Endometrium (tissue), 2 donors: Measurements from ENCODE around the gene GYPC.

Experiments
- FAIRE-seq: peaks from 2 replicates; lab custom pipeline; 2012; peaks lifted over from hg19 to GRCh38; lab: Jason Lieb, UNC
- donor health status: control.
- donor health status: control.

Gene GYPC

GRCh38 chr2:126732682-126733245, 76.8 kb downstream of the GYPC start:
- FAIRE-seq: no peak

- no peak for FAIRE-seq
Observed at GRCh38 chr2:126733795-126734194, 77.8 kb downstream of the GYPC start.

- no peak for FAIRE-seq
Observed at GRCh38 chr2:126736133-126736874, 80.3 kb downstream of the GYPC start.

GRCh38 chr2:126739141-126739540, 83.2 kb downstream of the GYPC start:
- FAIRE-seq: no peak

GRCh38 chr2:126744640-126745039, 88.7 kb downstream of the GYPC start:
- no peak for FAIRE-seq
